GOT3 (cell line): ENCODE measurements around the gene CBLL1.

Experiments used
- DNase-seq: peaks from one replicate; lab custom pipeline; 2025; ENCODE audit warnings: mixed read lengths; lab: John Stamatoyannopoulos, UW

The CBLL1 gene

GRCh38 chr7:107810626-107811025, 66.7 kb downstream of the CBLL1 start:
- no peak for DNase-seq
